CD4-positive, alpha-beta T cell treated with Interleukin-4 for 1 hour (primary cell): Measurements from ENCODE around the gene ZNF416.
A peak's percentile ranks its signal among the peaks of the same experiment; 100 is the strongest.

ENCODE experiments used
- DNase-seq, 2 donors: peaks; one replicate each; pipeline ENCODE4 v3.0.0-alpha.2; 2020 to 2022

Gene ZNF416

GRCh38 chr19:57558525-57558924 is 20.2 kb downstream of the ZNF416 start:
- no peak for DNase-seq

- DNase-seq = no peak
Observed at GRCh38 chr19:57557659-57558058, 21.1 kb downstream of the ZNF416 start.

- DNase-seq = no peak
Observed at GRCh38 chr19:57552432-57552831, 26.3 kb downstream of the ZNF416 start.

- DNase-seq = no peak
Observed at GRCh38 chr19:57546513-57546912, 32.2 kb downstream of the ZNF416 start.

- no peak for DNase-seq
Observed at GRCh38 chr19:57537953-57538547, 40.7 kb downstream of the ZNF416 start.

GRCh38 chr19:57527136-57527881 is 51.4 kb downstream of the ZNF416 start, which contains the start of gene ZNF549:
Gene ZNF549, plus strand, starts transcription at chr19:57527356. Its CDS starts 218 bp downstream, at chr19:57527574.
- peak; percentile 92 to 93 for DNase-seq
